ENCODE measurements around the gene RAB22A. TPM values are rescaled to one million over a fixed set of nuclear protein-coding genes. Genes with fewer than 3 reads are reported as not detected.

RAB22A gene
- total and polyA plus RNA-seq, 9 of the 15 experiments (the other 6 are each of a cell fraction or from before 2014, with no cell fraction given): 1.1 to 8.0 (median 6.7) TPM

- TF ChIP-seq POLR2B (IDR thresholded peaks at IDR 0.05; ENCODE audit: low read depth, partially characterized antibody) (peak; percentile 42), ZBTB1 (CRISPR knock-in tag; IDR thresholded peaks at IDR 0.05; ENCODE audit: borderline replicate concordance, low read depth) (no peak), HMGN3 (IDR thresholded peaks at IDR 0.05; ENCODE audit: borderline replicate concordance, extremely low read depth, insufficient read length, low read depth, low read length) (no peak), PHF8 (IDR thresholded peaks at IDR 0.05; ENCODE audit: borderline replicate concordance, low read length) (peak; percentile 72; the same call in 1 of the 2 replicates), ZNF23 (CRISPR knock-in tag; IDR thresholded peaks at IDR 0.05) (no peak), STAG1 (CRISPR knock-in tag; IDR thresholded peaks at IDR 0.05; ENCODE audit: borderline replicate concordance) (no peak), ETV6 (IDR thresholded peaks at IDR 0.05; ENCODE audit: borderline replicate concordance in 1 of 2, low read depth in 2 of 2, low read length in 1 of 2) (no peak), ETV6 (CRISPR knock-in tag; IDR thresholded peaks at IDR 0.05; ENCODE audit: borderline replicate concordance) (no peak), GATA2 (CRISPR knock-in tag; IDR thresholded peaks at IDR 0.05) (no peak), SUPT5H (IDR thresholded peaks at IDR 0.05) (peak; percentile 78), MITF (IDR thresholded peaks at IDR 0.05) (no peak), MYC (IDR thresholded peaks at IDR 0.05; ENCODE audit: low read depth, low read length) (0 out of 2 replicates have a peak, but pooled peaks have one; percentile 7), MYC (CRISPR knock-in tag; IDR thresholded peaks at IDR 0.05; ENCODE audit: borderline replicate concordance, low read depth) (no peak), DMBX1 (CRISPR knock-in tag; IDR thresholded peaks at IDR 0.05; ENCODE audit: borderline replicate concordance) (no peak), CREB1 (IDR thresholded peaks at IDR 0.05) (no peak), CREB1 (CRISPR knock-in tag; IDR thresholded peaks at IDR 0.05) (0 out of 2 replicates have a peak, but pooled peaks have one; percentile 11)
- TF ChIP-seq, protein P1, sequence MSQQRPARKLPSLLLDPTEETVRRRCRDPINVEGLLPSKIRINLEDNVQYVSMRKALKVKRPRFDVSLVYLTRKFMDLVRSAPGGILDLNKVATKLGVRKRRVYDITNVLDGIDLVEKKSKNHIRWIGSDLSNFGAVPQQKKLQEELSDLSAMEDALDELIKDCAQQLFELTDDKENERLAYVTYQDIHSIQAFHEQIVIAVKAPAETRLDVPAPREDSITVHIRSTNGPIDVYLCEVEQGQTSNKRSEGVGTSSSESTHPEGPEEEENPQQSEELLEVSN (IDR thresholded peaks at IDR 0.05; ENCODE audit: borderline replicate concordance in 1 of 2, extremely low read depth in 1 of 2, insufficient read depth in 1 of 2, insufficient read length in 1 of 2, low read depth in 1 of 2, low read length in 1 of 2, poor library complexity in 1 of 2, severe bottlenecking in 1 of 2): peak in 1 of 2 experiments; percentile 0
Observed at GRCh38 chr20:58308680-58309527, 611 bp upstream of the RAB22A start (continued).
